Keratinocyte (primary cell): ENCODE data around the gene TP53BP2. TPM values are rescaled to one million over a fixed set of nuclear protein-coding genes. Genes with fewer than 3 reads are reported as not detected.

Experiments used
- DNase-seq: peaks from one replicate; pipeline ENCODE4 v3.0.0-alpha.2; 2011; ENCODE audit warnings: low read depth, missing footprints, low spot score
- FAIRE-seq: peaks from 2 replicates; lab custom pipeline; 2011; peaks lifted over from hg19 to GRCh38; lab: Jason Lieb, UNC
- H2AFZ ChIP-seq: 2 replicates; pipeline ENCODE4 v1.6.0; 2012; ENCODE audit warnings: low read length, control low read depth, inconsistent platforms; ENCODE audit not compliant: control insufficient read depth
- H3K27ac ChIP-seq: 2 replicates; pipeline ENCODE4 v1.5.1; 2011; ENCODE audit warnings: low read length; ENCODE audit not compliant: control insufficient read depth, insufficient read depth
- H3K27me3 ChIP-seq: 3 replicates; pipeline ENCODE4 v1.6.0; 2011; ENCODE audit warnings: low read length; ENCODE audit not compliant: control insufficient read depth, insufficient read depth; ENCODE audit errors: extremely low read depth
- H3K36me3 ChIP-seq, 2 experiments: 2 replicates in 1 of 2; 3 replicates in 1 of 2; pipeline ENCODE4 v1.5.1; 2011; ENCODE audit warnings: low read length in 2 of 2, mild to moderate bottlenecking in 1 of 2; ENCODE audit not compliant: control insufficient read depth in 2 of 2, insufficient read depth in 2 of 2; ENCODE audit errors: extremely low read depth in 1 of 2
- H3K4me1 ChIP-seq: 3 replicates; pipeline ENCODE4 v1.5.1; 2011; ENCODE audit warnings: low read length; ENCODE audit not compliant: control insufficient read depth, insufficient read depth; ENCODE audit errors: extremely low read depth
- H3K4me2 ChIP-seq: 3 replicates; pipeline ENCODE4 v1.6.0; 2011; ENCODE audit warnings: low read depth, low read length; ENCODE audit not compliant: control insufficient read depth, insufficient read depth; ENCODE audit errors: extremely low read depth
- H3K4me3 ChIP-seq, 3 experiments: fragments of 200-600 bp in 1 of 3; sonication (generic) in 1 of 3; 2 replicates in 2 of 3; 3 replicates in 1 of 3; pipeline ENCODE4 v1.5.1; 2011 to 2016; ENCODE audit warnings: low read length in 3 of 3, mild to moderate bottlenecking in 3 of 3, control low read depth in 2 of 3, inconsistent platforms in 1 of 3, low read depth in 1 of 3, mixed read lengths in 1 of 3, mixed run types in 1 of 3, moderate library complexity in 1 of 3; ENCODE audit not compliant: control insufficient read depth in 2 of 3, insufficient read depth in 2 of 3; ENCODE audit errors: extremely low read depth in 1 of 3
- H3K79me2 ChIP-seq: 2 replicates; pipeline ENCODE4 v1.6.0; 2012; ENCODE audit warnings: low read length; ENCODE audit not compliant: control insufficient read depth, insufficient read depth
- H3K9ac ChIP-seq: 3 replicates; pipeline ENCODE4 v1.6.0; 2011; ENCODE audit warnings: low read length; ENCODE audit not compliant: control insufficient read depth, insufficient read depth; ENCODE audit errors: extremely low read depth
- H3K9me1 ChIP-seq: 3 replicates; pipeline ENCODE4 v1.6.0; 2011; ENCODE audit warnings: low read length; ENCODE audit not compliant: control insufficient read depth, insufficient read depth; ENCODE audit errors: extremely low read depth
- H3K9me3 ChIP-seq: 2 replicates; pipeline ENCODE4 v1.5.1; 2012; ENCODE audit warnings: low read depth, low read length; ENCODE audit not compliant: control insufficient read depth
- H4K20me1 ChIP-seq: 3 replicates; pipeline ENCODE4 v1.6.0; 2011; ENCODE audit warnings: low read length; ENCODE audit not compliant: control insufficient read depth, insufficient read depth; ENCODE audit errors: extremely low read depth
- EZH2 ChIP-seq: IDR thresholded peaks from one replicate; pipeline ENCODE4 v1.6.1; 2012; ENCODE audit warnings: inconsistent platforms, mild to moderate bottlenecking, low read length, moderate library complexity
- dilution Hi-C: fragments of 300-500 bp; cut with MboI; formaldehyde crosslinking; loops from one replicate; pipeline ENCODE4 v1.7.0; 2020; ENCODE audit warnings: low sequenced_read_pairs; ENCODE audit not compliant: extremely low pct_ligation_motif_present
- polyA plus RNA-seq, 5 experiments: library from polyadenylated mRNA; depleted of rRNA in 3 of 5; stranded (reverse) in 3 of 5; stranded (forward) in 1 of 5; unstranded in 1 of 5; fragments of >200 nt; gene quantifications; 1 replicate in 1 of 5; 2 replicates in 3 of 5; 3 replicates in 1 of 5; pipeline versions ENCODE4 v1.2.1 to v1.2.3, GENCODE V29; 2011 to 2012; ENCODE audit warnings: missing spikeins in 2 of 5, low read depth in 1 of 5, low replicate concordance in 1 of 5
- TF ChIP-seq, protein P1 (sequence below), 3 experiments: IDR thresholded peaks in 1 of 3; conservative IDR thresholded peaks in 1 of 3; optimal IDR thresholded peaks in 1 of 3; 2 replicates in 2 of 3; 3 replicates in 1 of 3; pipeline versions ENCODE3 to v1.5.1; 2011; ENCODE audit warnings: low read length in 3 of 3, mild to moderate bottlenecking in 3 of 3, moderate library complexity in 2 of 3, control low read depth in 1 of 3, inconsistent platforms in 1 of 3; ENCODE audit not compliant: insufficient read depth in 2 of 3; ENCODE audit errors: extremely low read depth in 1 of 3

The TP53BP2 gene
- polyA plus RNA-seq, 1 donor (not counting 4 experiments of a cell fraction or from before 2014, with no cell fraction given): 22.5 TPM

DNA sequence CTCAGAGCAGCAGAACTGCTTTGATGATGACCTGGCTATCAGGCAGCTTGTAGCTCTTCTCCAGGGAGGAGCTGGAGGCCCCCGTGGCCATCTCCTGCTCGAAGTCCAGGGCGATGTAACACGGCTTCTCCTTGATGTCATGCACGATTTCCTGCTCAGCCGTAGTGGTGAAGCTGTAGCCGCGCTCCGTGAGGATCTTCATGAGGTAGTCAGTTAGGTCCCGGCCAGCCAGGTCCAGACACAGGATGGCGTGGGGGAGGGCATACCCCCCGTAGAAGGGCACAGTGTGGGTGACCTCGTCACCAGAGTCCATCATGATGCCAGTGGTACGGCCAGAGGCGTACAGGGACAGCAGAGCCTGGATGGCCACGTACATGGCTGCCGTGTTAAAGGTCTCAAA lies 18.3 kb upstream of the TP53BP2 start:
- H3K4me1 ChIP-seq: peaks cover 11% of the 10 kb centered on the region
- H3K4me2 ChIP-seq: no peak overlapping the region
- no peaks in the 10 kb centered on the region for H3K36me3 ChIP-seq
- no peaks in the 10 kb centered on the region for H3K9me3 ChIP-seq
- no peaks in the 10 kb centered on the region for H3K27me3 ChIP-seq
- H4K20me1 ChIP-seq: no peaks in the 10 kb centered on the region
- H2AFZ ChIP-seq: no peak overlapping the region
- no peak overlapping the region for H3K27ac ChIP-seq
- no peak overlapping the region for H3K4me3 ChIP-seq
- DNase-seq (no peak), FAIRE-seq (no peak)
- no peak overlapping the region for H3K9ac ChIP-seq
- no peaks in the 10 kb centered on the region for H3K9me1 ChIP-seq
- dilution Hi-C loops: no loop called here
- no peak for TF ChIP-seq EZH2
- TF ChIP-seq, protein P1, sequence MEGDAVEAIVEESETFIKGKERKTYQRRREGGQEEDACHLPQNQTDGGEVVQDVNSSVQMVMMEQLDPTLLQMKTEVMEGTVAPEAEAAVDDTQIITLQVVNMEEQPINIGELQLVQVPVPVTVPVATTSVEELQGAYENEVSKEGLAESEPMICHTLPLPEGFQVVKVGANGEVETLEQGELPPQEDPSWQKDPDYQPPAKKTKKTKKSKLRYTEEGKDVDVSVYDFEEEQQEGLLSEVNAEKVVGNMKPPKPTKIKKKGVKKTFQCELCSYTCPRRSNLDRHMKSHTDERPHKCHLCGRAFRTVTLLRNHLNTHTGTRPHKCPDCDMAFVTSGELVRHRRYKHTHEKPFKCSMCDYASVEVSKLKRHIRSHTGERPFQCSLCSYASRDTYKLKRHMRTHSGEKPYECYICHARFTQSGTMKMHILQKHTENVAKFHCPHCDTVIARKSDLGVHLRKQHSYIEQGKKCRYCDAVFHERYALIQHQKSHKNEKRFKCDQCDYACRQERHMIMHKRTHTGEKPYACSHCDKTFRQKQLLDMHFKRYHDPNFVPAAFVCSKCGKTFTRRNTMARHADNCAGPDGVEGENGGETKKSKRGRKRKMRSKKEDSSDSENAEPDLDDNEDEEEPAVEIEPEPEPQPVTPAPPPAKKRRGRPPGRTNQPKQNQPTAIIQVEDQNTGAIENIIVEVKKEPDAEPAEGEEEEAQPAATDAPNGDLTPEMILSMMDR (optimal IDR thresholded peaks at IDR 0.05 in 1 of 3, IDR thresholded peaks at IDR 0.05 in 1 of 3, conservative IDR thresholded peaks at IDR 0.05 in 1 of 3; ENCODE audit: extremely low read depth in 1 of 3, insufficient read depth in 2 of 3, low read length in 3 of 3): no peak
- no peaks in the 10 kb centered on the region for H3K79me2 ChIP-seq

DNA sequence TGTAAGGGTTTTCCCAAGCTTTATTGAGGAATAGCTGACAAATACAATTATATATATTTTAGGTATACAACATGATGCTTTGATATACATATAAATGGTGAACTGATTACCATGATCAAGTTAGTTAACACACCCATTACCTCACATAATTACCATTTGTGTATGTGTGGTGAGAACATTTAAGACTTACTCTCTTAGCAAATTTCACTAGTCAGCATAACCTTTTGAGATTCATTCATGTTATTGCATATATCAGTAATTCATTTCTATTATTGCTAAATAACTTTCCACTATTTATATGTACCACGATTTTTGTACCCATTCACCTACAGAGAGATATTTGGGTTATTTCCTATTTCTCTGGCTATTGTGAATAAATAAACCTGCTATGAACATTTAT lies 16.2 kb upstream of the TP53BP2 start:
- no peaks in the 10 kb centered on the region for H4K20me1 ChIP-seq
- no peak for FAIRE-seq

More for the DNA sequence above, 16.2 kb upstream of the TP53BP2 start:
- no peak overlapping the region for H3K4me2 ChIP-seq
- no peak overlapping the region for H2AFZ ChIP-seq
- peaks cover 11% of the 10 kb centered on the region for H3K4me1 ChIP-seq
- H3K9ac ChIP-seq: no peak overlapping the region
- dilution Hi-C loops: no loop called here
- H3K27ac ChIP-seq: no peak overlapping the region
- no peaks in the 10 kb centered on the region for H3K9me1 ChIP-seq
- H3K79me2 ChIP-seq: no peaks in the 10 kb centered on the region
- no peaks in the 10 kb centered on the region for H3K27me3 ChIP-seq
- DNase-seq: no peak
- no peaks in the 10 kb centered on the region for H3K9me3 ChIP-seq
- H3K4me3 ChIP-seq: no peak overlapping the region
- no peaks in the 10 kb centered on the region for H3K36me3 ChIP-seq
- TF ChIP-seq, protein P1 (optimal IDR thresholded peaks at IDR 0.05 in 1 of 3, IDR thresholded peaks at IDR 0.05 in 1 of 3, conservative IDR thresholded peaks at IDR 0.05 in 1 of 3; ENCODE audit: extremely low read depth in 1 of 3, insufficient read depth in 2 of 3, low read length in 3 of 3): no peak
- no peak for TF ChIP-seq EZH2
